ENCODE data around the gene ARVCF. TPM values are rescaled to one million over a fixed set of nuclear protein-coding genes. Genes with fewer than 3 reads are reported as not detected.

The ARVCF gene
- total RNA-seq, 1 donor, result 27.1 TPM

GRCh38 chr22:20000246-20001081 is 16.2 kb downstream of the ARVCF start:
- Histone ChIP-seq H3K4me1 (ENCODE audit: insufficient read depth, low read length) (peaks cover 18% of the 10 kb centered on the region), H3K36me3 (ENCODE audit: insufficient read depth, low read length) (no peaks in the 10 kb centered on the region), H3K27ac (ENCODE audit: low read depth, low read length) (no peak overlapping the region), H2AFZ (ENCODE audit: low read length) (no peak overlapping the region), H4K20me1 (ENCODE audit: insufficient read depth, low read length) (no peaks in the 10 kb centered on the region), H3K4me2 (ENCODE audit: insufficient read depth, low read length) (no peak overlapping the region), H3K4me3 (ENCODE audit: insufficient read depth, low read length) (no peak overlapping the region), H3K79me2 (ENCODE audit: insufficient read depth, low read length) (no peaks in the 10 kb centered on the region), H3K9me3 (ENCODE audit: low read depth, low read length) (no peaks in the 10 kb centered on the region), H3K27me3 (ENCODE audit: insufficient read depth, low read length) (no peaks in the 10 kb centered on the region)
- no peak for TF ChIP-seq CTCF (IDR thresholded peaks at IDR 0.05; ENCODE audit: extremely low read depth, low read depth, low read length)
- DNase-seq (ENCODE audit: insufficient read length, low spot score, missing footprints), result peak; percentile 62

DNA sequence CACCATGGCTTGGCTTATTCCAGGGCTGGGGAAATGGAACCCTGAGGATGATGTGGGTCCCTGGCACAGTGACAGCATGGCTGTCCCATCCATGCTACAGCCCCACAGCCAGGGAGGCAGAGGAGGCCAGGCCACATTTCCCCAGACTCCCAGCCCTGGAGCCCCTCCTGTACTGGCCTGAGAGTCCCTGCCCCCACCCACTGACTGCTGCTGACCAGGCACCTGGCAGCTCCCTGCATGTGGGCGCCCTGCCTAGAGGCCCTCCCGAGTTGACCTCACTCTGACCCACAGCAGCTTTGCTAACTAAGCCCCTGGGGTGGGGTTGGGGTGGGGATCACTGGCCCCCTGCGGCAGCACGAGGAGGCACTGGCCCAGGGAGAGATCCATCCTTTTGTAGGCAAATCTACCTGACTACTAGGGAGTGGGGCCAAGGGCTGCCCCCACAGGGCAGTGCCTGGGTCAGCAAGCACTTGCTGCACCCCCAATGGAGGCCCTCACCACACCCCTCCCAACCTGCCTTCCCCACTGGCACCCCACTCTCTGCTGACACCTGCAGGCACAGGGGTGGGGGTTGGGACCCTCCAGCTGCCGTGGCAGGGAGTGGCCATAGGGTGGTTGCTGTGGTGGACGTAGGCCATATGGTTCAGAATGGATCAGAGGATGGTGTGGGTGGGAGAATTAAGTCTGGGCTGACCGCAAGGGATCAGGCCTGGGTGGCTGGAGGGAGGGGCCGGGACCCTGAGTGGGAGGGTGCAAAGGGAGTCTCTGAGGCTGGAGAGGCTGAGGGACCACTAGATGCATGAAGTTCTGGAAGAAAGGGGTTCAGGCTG is 17.4 kb downstream of the ARVCF start:
- no peaks in the 10 kb centered on the region for H3K27me3 ChIP-seq (ENCODE audit: insufficient read depth, low read length)
- no peak overlapping the region for H3K27ac ChIP-seq (ENCODE audit: low read depth, low read length)
- H3K4me1 ChIP-seq (ENCODE audit: insufficient read depth, low read length), result peaks cover 27% of the 10 kb centered on the region
- peak; percentile 80 for DNase-seq (ENCODE audit: insufficient read length, low spot score, missing footprints)
- H3K9me3 ChIP-seq (ENCODE audit: low read depth, low read length), result no peaks in the 10 kb centered on the region
- H3K79me2 ChIP-seq (ENCODE audit: insufficient read depth, low read length), result no peaks in the 10 kb centered on the region
- H4K20me1 ChIP-seq (ENCODE audit: insufficient read depth, low read length), result no peaks in the 10 kb centered on the region
- H3K4me3 ChIP-seq (ENCODE audit: insufficient read depth, low read length), result no peak overlapping the region
- no peaks in the 10 kb centered on the region for H3K36me3 ChIP-seq (ENCODE audit: insufficient read depth, low read length)
- no peak overlapping the region for H3K4me2 ChIP-seq (ENCODE audit: insufficient read depth, low read length)
- TF ChIP-seq CTCF (IDR thresholded peaks at IDR 0.05; ENCODE audit: extremely low read depth, low read depth, low read length), result no peak
- H2AFZ ChIP-seq (ENCODE audit: low read length), result peak overlapping the region; percentile 35

- TF ChIP-seq CTCF (IDR thresholded peaks at IDR 0.05; ENCODE audit: extremely low read depth, low read depth, low read length), result no peak
- Histone ChIP-seq H4K20me1 (ENCODE audit: insufficient read depth, low read length) (no peaks in the 10 kb centered on the region), H3K4me1 (ENCODE audit: insufficient read depth, low read length) (peaks cover 27% of the 10 kb centered on the region), H3K27me3 (ENCODE audit: insufficient read depth, low read length) (no peaks in the 10 kb centered on the region), H3K9me3 (ENCODE audit: low read depth, low read length) (no peaks in the 10 kb centered on the region), H3K27ac (ENCODE audit: low read depth, low read length) (no peak overlapping the region), H3K4me3 (ENCODE audit: insufficient read depth, low read length) (no peak overlapping the region), H2AFZ (ENCODE audit: low read length) (peak overlapping the region; percentile 35), H3K36me3 (ENCODE audit: insufficient read depth, low read length) (no peaks in the 10 kb centered on the region), H3K79me2 (ENCODE audit: insufficient read depth, low read length) (no peaks in the 10 kb centered on the region), H3K4me2 (ENCODE audit: insufficient read depth, low read length) (no peak overlapping the region)
- peak; percentile 52 for DNase-seq (ENCODE audit: insufficient read length, low spot score, missing footprints)
Observed at GRCh38 chr22:19998232-19998951, 18.2 kb downstream of the ARVCF start.
